Trophoblast cell (in vitro differentiated cells and primary cell): ENCODE data around the gene CCDC87.
"Not testable (repeated sequence)": the region's sequence is repeated elsewhere in the genome, so short reads cannot be mapped to it uniquely, and the experiment has no call there.

Source experiments
- DNase-seq, 2 donors: peaks; one replicate each; pipeline ENCODE4 v3.0.0-alpha.2; 2016
- H2AFZ ChIP-seq: 2 replicates; pipeline ENCODE4 v1.6.1; 2013; ENCODE audit warnings: low read length, moderate library complexity, mild to moderate bottlenecking; ENCODE audit not compliant: insufficient read depth, poor library complexity
- H2AK5ac ChIP-seq: 2 replicates; pipeline ENCODE4 v1.6.1; 2013; ENCODE audit warnings: mild to moderate bottlenecking, low read length
- H2BK120ac ChIP-seq: 2 replicates; pipeline ENCODE4 v1.6.1; 2013; ENCODE audit warnings: low read length, mild to moderate bottlenecking, moderate library complexity; ENCODE audit not compliant: insufficient read depth, poor library complexity
- H2BK12ac ChIP-seq: 2 replicates; pipeline ENCODE4 v1.6.1; 2013; ENCODE audit warnings: mild to moderate bottlenecking, low read length, moderate library complexity
- H2BK5ac ChIP-seq: 2 replicates; pipeline ENCODE4 v1.6.1; 2013; ENCODE audit warnings: low read length, low read depth, moderate library complexity, mild to moderate bottlenecking; ENCODE audit not compliant: poor library complexity
- H3K14ac ChIP-seq: 2 replicates; pipeline ENCODE4 v1.6.1; 2013; ENCODE audit warnings: mild to moderate bottlenecking, low read length
- H3K18ac ChIP-seq: 2 replicates; pipeline ENCODE4 v1.6.1; 2013; ENCODE audit warnings: mild to moderate bottlenecking, low read length
- H3K23ac ChIP-seq: 2 replicates; pipeline ENCODE4 v1.6.1; 2013; ENCODE audit warnings: low read length
- H3K27ac ChIP-seq: 2 replicates; pipeline ENCODE4 v1.5.1; 2013; ENCODE audit warnings: low read depth, mild to moderate bottlenecking, inconsistent platforms, low read length, moderate library complexity
- H3K27me3 ChIP-seq: 2 replicates; pipeline ENCODE4 v1.6.1; 2013; ENCODE audit warnings: inconsistent platforms, mild to moderate bottlenecking, low read length, moderate library complexity; ENCODE audit not compliant: insufficient read depth
- H3K36me3 ChIP-seq, 2 experiments: 1 replicate in 1 of 2; 2 replicates in 1 of 2; pipeline ENCODE4 v1.6.1; 2013; ENCODE audit warnings: low read length in 2 of 2, mild to moderate bottlenecking in 2 of 2, moderate library complexity in 1 of 2; ENCODE audit not compliant: insufficient read depth in 2 of 2, control insufficient read depth in 1 of 2
- H3K4ac ChIP-seq: 2 replicates; pipeline ENCODE4 v1.6.1; 2013; ENCODE audit warnings: low read depth, mild to moderate bottlenecking, low read length, moderate library complexity
- H3K4me1 ChIP-seq, 2 experiments: 1 replicate in 1 of 2; 2 replicates in 1 of 2; pipeline ENCODE4 v1.6.1; 2013; ENCODE audit warnings: low read length in 2 of 2, mild to moderate bottlenecking in 2 of 2, moderate library complexity in 1 of 2; ENCODE audit not compliant: insufficient read depth in 2 of 2, control insufficient read depth in 1 of 2
- H3K4me2 ChIP-seq: 2 replicates; pipeline ENCODE4 v1.6.1; 2013; ENCODE audit warnings: inconsistent platforms, mild to moderate bottlenecking, low read length, moderate library complexity
- H3K4me3 ChIP-seq: 2 replicates; pipeline ENCODE4 v1.5.1; 2013; ENCODE audit warnings: mild to moderate bottlenecking, low read depth, low read length, inconsistent platforms
- H3K79me1 ChIP-seq: one replicate; pipeline ENCODE4 v1.6.1; 2013; ENCODE audit warnings: low read length
- H3K79me2 ChIP-seq: 2 replicates; pipeline ENCODE4 v1.6.1; 2013; ENCODE audit warnings: low read length, mild to moderate bottlenecking; ENCODE audit not compliant: control insufficient read depth, insufficient read depth, poor library complexity
- H3K9ac ChIP-seq: 2 replicates; pipeline ENCODE4 v1.6.1; 2013; ENCODE audit warnings: mild to moderate bottlenecking, low read length
- H3K9me3 ChIP-seq: 2 replicates; pipeline ENCODE4 v1.6.1; 2013; ENCODE audit warnings: low read depth, mild to moderate bottlenecking, control low read depth, inconsistent platforms, low read length; ENCODE audit not compliant: insufficient read depth
- H4K12ac ChIP-seq: 2 replicates; pipeline ENCODE4 v1.6.1; 2013; ENCODE audit warnings: low read depth, mild to moderate bottlenecking, low read length, moderate library complexity
- H4K8ac ChIP-seq: 2 replicates; pipeline ENCODE4 v1.6.1; 2013; ENCODE audit warnings: low read depth, mild to moderate bottlenecking, low read length, moderate library complexity
- H4K91ac ChIP-seq: one replicate; pipeline ENCODE4 v1.6.1; 2013; ENCODE audit warnings: low read depth, mild to moderate bottlenecking, low read length, moderate library complexity
- WGBS: extraction: QIAGEN DNeasy Blood & Tissue Kit; methylation state at CpG from one replicate; pipeline ENCODE4 v1.1.7; 2013; ENCODE audit warnings: missing lambda C conversion rate; ENCODE audit not compliant: insufficient read length, insufficient coverage; ENCODE audit errors: extremely low coverage; 5-methylcytosine and 5-hydroxymethylcytosine counted together

Gene CCDC87

DNA sequence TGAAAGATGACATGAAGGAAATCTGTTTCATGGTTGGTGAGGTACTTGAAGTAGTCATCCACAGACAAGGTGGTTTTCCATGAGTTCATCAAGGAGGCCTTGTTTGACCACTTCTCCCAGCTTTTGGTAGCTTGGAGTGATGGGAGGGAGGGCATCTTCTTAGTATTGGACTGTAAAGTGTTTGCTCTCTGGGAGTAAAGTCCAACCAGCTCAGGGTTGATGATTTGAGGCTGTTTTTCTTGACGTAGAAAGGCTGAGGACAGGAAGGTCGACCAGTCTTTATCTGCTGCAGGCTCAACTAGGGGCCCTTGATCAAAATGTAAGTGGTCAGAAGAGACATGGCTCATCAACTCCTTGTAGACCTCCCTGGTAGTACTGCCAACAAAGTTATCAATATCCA is 1.7 kb downstream of the CCDC87 start:
- no peak overlapping the region for H4K8ac ChIP-seq
- H3K9me3 ChIP-seq, result peaks cover 7% of the 10 kb centered on the region
- H3K79me1 ChIP-seq, result peaks cover 5% of the 10 kb centered on the region
- H3K18ac ChIP-seq, result no peak overlapping the region
- peaks cover 5% of the 10 kb centered on the region for H3K79me2 ChIP-seq
- H3K27ac ChIP-seq, result no peak overlapping the region
- H3K4me3 ChIP-seq, result no peak overlapping the region
- H3K27me3 ChIP-seq, result no peaks in the 10 kb centered on the region
- H3K9ac ChIP-seq, result no peak overlapping the region
- no peak overlapping the region for H3K23ac ChIP-seq
- WGBS, result no CpG with 5 or more reads among the region's 2 CpGs
- H3K4me1 ChIP-seq, result peaks cover 10 to 12% of the 10 kb centered on the region in 2 experiments
- no peak overlapping the region for H2AK5ac ChIP-seq
- no peak overlapping the region for H2AFZ ChIP-seq
- no peak overlapping the region for H4K91ac ChIP-seq
- no peak overlapping the region for H3K4me2 ChIP-seq
- H3K14ac ChIP-seq, result no peak overlapping the region
- no peak overlapping the region for H2BK120ac ChIP-seq
- H2BK12ac ChIP-seq, result no peak overlapping the region
- no peak overlapping the region for H2BK5ac ChIP-seq
- no peak for DNase-seq
- H3K36me3 ChIP-seq, result no peaks in the 10 kb centered on the region
- no peak overlapping the region for H3K4ac ChIP-seq
- no peak overlapping the region for H4K12ac ChIP-seq

- no CpG with 5 or more reads among the region's 7 CpGs for WGBS
- Histone ChIP-seq H2AFZ (no peak overlapping the region), H3K4me2 (no peak overlapping the region)
These were observed 2.7 kb downstream of the CCDC87 start for GRCh38 chr11:66589996-66590675.

DNA sequence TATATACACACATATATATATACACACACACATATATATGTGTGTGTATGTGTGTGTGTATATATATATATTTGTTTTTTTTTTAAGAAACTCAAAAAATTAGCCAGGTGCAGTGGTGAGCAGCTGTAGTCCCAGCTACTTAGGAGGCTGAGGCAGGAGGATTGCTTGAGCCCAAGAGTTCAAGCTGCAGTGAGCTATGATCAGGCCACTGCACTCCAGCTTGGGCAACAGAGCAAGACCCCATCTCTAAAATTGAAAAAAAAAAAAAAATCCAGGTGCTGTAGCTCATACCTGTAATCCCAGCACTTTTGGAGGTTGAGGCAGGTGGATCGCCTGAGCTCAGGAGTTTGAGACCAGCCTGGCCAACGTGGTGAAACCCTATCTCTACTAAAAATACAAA is 3.5 kb downstream of the CCDC87 start:
- not testable (repeated sequence) for H3K36me3 ChIP-seq, H2BK5ac ChIP-seq, H3K14ac ChIP-seq, H3K4me2 ChIP-seq, H2AK5ac ChIP-seq, H3K27ac ChIP-seq, H3K4me3 ChIP-seq, H4K12ac ChIP-seq, H3K4ac ChIP-seq, H2BK120ac ChIP-seq, H2AFZ ChIP-seq, H3K79me1 ChIP-seq, H2BK12ac ChIP-seq, H3K23ac ChIP-seq, H3K27me3 ChIP-seq, H3K79me2 ChIP-seq, H3K18ac ChIP-seq, H3K9ac ChIP-seq, H4K91ac ChIP-seq, H4K8ac ChIP-seq, DNase-seq, H3K9me3 ChIP-seq
- peaks cover 10 to 12% of the 10 kb centered on the region in 2 experiments for H3K4me1 ChIP-seq
- no CpG with 5 or more reads among the region's 2 CpGs for WGBS

More at GRCh38 chr11:66589996-66590675, 2.7 kb downstream of the CCDC87 start:
- Histone ChIP-seq H3K4me1 (peaks cover 10 to 12% of the 10 kb centered on the region in 2 experiments), H2AK5ac (no peak overlapping the region), H3K79me1 (peaks cover 5% of the 10 kb centered on the region), H3K23ac (no peak overlapping the region), H3K14ac (no peak overlapping the region), H3K79me2 (peaks cover 5% of the 10 kb centered on the region), H3K9me3 (peaks cover 7% of the 10 kb centered on the region), H3K27ac (no peak overlapping the region), H3K4ac (no peak overlapping the region), H4K91ac (no peak overlapping the region), H2BK12ac (no peak overlapping the region), H2BK120ac (no peak overlapping the region), H3K18ac (no peak overlapping the region), H3K9ac (no peak overlapping the region), H4K12ac (no peak overlapping the region), H3K27me3 (no peaks in the 10 kb centered on the region), H3K36me3 (no peaks in the 10 kb centered on the region), H3K4me3 (no peak overlapping the region), H4K8ac (no peak overlapping the region), H2BK5ac (no peak overlapping the region)
- DNase-seq, result no peak

DNA sequence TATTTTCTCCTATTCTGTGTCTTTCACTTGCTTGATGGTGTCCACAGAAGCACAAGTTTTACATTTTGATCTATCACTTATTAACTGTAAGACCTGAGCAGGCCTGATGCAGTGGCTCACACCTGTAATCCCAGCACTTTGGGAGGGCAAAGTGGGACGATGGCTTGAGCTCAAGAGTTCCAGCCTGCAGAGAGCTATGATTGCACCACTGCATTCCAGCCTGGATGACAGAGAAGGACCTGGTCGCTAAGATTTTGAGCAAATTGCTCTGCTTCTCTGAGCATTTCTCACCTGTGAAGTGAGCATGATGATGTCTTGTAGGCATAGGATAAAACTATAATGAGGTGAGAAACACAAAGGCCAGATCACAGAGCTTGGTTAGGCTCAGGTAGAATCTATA is 6.7 kb downstream of the CCDC87 start:
- H4K8ac ChIP-seq, result no peak overlapping the region
- no peak overlapping the region for H2AFZ ChIP-seq
- H3K9me3 ChIP-seq, result peaks cover 4% of the 10 kb centered on the region
- H3K9ac ChIP-seq, result no peak overlapping the region
- H2AK5ac ChIP-seq, result no peak overlapping the region
- H2BK120ac ChIP-seq, result no peak overlapping the region
- no peak overlapping the region for H3K4ac ChIP-seq
- no peak overlapping the region for H3K27ac ChIP-seq
- H3K36me3 ChIP-seq, result no peaks in the 10 kb centered on the region
- no peaks in the 10 kb centered on the region for H3K79me2 ChIP-seq
- no peak overlapping the region for H3K4me3 ChIP-seq
- WGBS, result no CpG with 5 or more reads among the region's 2 CpGs
- no peaks in the 10 kb centered on the region for H3K79me1 ChIP-seq
- H3K14ac ChIP-seq, result no peak overlapping the region
- H4K91ac ChIP-seq, result no peak overlapping the region
- no peak overlapping the region for H2BK12ac ChIP-seq
- no peaks in the 10 kb centered on the region for H3K27me3 ChIP-seq
- H3K23ac ChIP-seq, result no peak overlapping the region
- H4K12ac ChIP-seq, result no peak overlapping the region
- DNase-seq, result peak in 1 of 2 donors; percentile 46
- no peak overlapping the region for H2BK5ac ChIP-seq
- H3K4me2 ChIP-seq, result no peak overlapping the region
- H3K18ac ChIP-seq, result no peak overlapping the region
- no peaks in the 10 kb centered on the region for H3K4me1 ChIP-seq
